Measurements from ENCODE around the gene PCDHB7. TPM values are rescaled to one million over a fixed set of nuclear protein-coding genes. Genes with fewer than 3 reads are reported as not detected.

The PCDHB7 gene
- not detected in 2 replicates for total RNA-seq

GRCh38 chr5:141172381-141173204 is at the start of gene PCDHB7:
PCDHB7 (plus strand) TSS chr5:141172644; CDS start chr5:141172836, 192 bp downstream.

GRCh38 chr5:141135030-141135717 is 37.3 kb upstream of the PCDHB7 start, which contains the start of gene PCDHB5:
PCDHB5 (plus strand) TSS chr5:141135206; CDS start chr5:141135435, 229 bp downstream.

GRCh38 chr5:141149812-141150211 is 22.6 kb upstream of the PCDHB7 start, which contains the start of gene PCDHB6:
PCDHB6 (plus strand) TSS chr5:141150057; CDS start chr5:141150258, 201 bp downstream.

GRCh38 chr5:141177577-141178191 is 5.2 kb downstream of the PCDHB7 start, which contains the start of gene PCDHB8:
PCDHB8 (plus strand) TSS chr5:141177790; CDS start chr5:141178035, 245 bp downstream.

GRCh38 chr5:141182248-141182647 is 9.8 kb downstream of the PCDHB7 start, which contains the start of gene PCDHB16:
PCDHB16 (plus strand) TSS chr5:141182387; CDS start chr5:141182560, 173 bp downstream.

GRCh38 chr5:141186897-141187512 is 14.6 kb downstream of the PCDHB7 start, which contains the start of gene PCDHB9:
PCDHB9 (plus strand) TSS chr5:141187161; CDS start chr5:141187319, 158 bp downstream.

GRCh38 chr5:141192110-141192725 is 19.8 kb downstream of the PCDHB7 start, which contains the start of gene PCDHB10:
PCDHB10 (plus strand) TSS chr5:141192353; CDS start chr5:141192553, 200 bp downstream.

GRCh38 chr5:141199359-141200235 is 27.2 kb downstream of the PCDHB7 start, which contains the start of gene PCDHB11:
PCDHB11 (plus strand) TSS chr5:141199627; CDS start chr5:141199775, 148 bp downstream.

GRCh38 chr5:141208478-141208877 is 36.0 kb downstream of the PCDHB7 start, which contains the start of gene PCDHB12:
PCDHB12 (plus strand) TSS chr5:141208719; CDS start chr5:141208908, 189 bp downstream.

GRCh38 chr5:141213656-141214339 is 41.4 kb downstream of the PCDHB7 start, which contains the start of gene PCDHB13:
PCDHB13 (plus strand) TSS chr5:141213919; CDS start chr5:141214124, 205 bp downstream.

GRCh38 chr5:141223112-141223783 is 50.8 kb downstream of the PCDHB7 start, which contains the start of gene PCDHB14:
PCDHB14 (plus strand) TSS chr5:141223343; CDS start chr5:141223506, 163 bp downstream.

Other genes starting within 250 kb of the PCDHB7 start
- 0.07 TPM in 1 of 2 replicates, not detected in the other for gene PCDHAC1, start 246.3 kb upstream of the PCDHB7 start, total RNA-seq
- 0.42 and 1.1 TPM in 2 replicates for gene PCDHAC2, start 206.2 kb upstream of the PCDHB7 start, total RNA-seq
- gene PCDHB1, start 121.3 kb upstream of the PCDHB7 start, total RNA-seq: not detected in 2 replicates
- gene PCDHB2, start 78.0 kb upstream of the PCDHB7 start, total RNA-seq: 0.14 TPM in 1 of 2 replicates, not detected in the other
- gene PCDHB3, start 72.2 kb upstream of the PCDHB7 start, total RNA-seq: 0.05 TPM in 1 of 2 replicates, not detected in the other
- not detected in 2 replicates for gene PCDHB4, start 50.8 kb upstream of the PCDHB7 start, total RNA-seq
- 0.63 TPM in 1 of 2 replicates, not detected in the other for gene PCDHB5, start 37.4 kb upstream of the PCDHB7 start, total RNA-seq
- 0.14 TPM in 1 of 2 replicates, not detected in the other for gene PCDHB6, start 22.6 kb upstream of the PCDHB7 start, total RNA-seq
- 0.07 TPM in 1 of 2 replicates, not detected in the other for gene PCDHB8, start 5.1 kb downstream of the PCDHB7 start, total RNA-seq
- gene PCDHB16, start 9.7 kb downstream of the PCDHB7 start, total RNA-seq: 0.07 and 0.14 TPM in 2 replicates
- 0.07 TPM in 1 of 2 replicates, not detected in the other for gene PCDHB9, start 14.5 kb downstream of the PCDHB7 start, total RNA-seq
- 0.05 and 0.21 TPM in 2 replicates for gene PCDHB10, start 19.7 kb downstream of the PCDHB7 start, total RNA-seq
- 0.09 TPM in 1 of 2 replicates, not detected in the other for gene PCDHB11, start 27.0 kb downstream of the PCDHB7 start, total RNA-seq
- gene PCDHB12, start 36.1 kb downstream of the PCDHB7 start, total RNA-seq: 0.05 and 0.07 TPM in 2 replicates
- 0.09 and 0.14 TPM in 2 replicates for gene PCDHB13, start 41.3 kb downstream of the PCDHB7 start, total RNA-seq
- 0.21 and 0.65 TPM in 2 replicates for gene PCDHB14, start 50.7 kb downstream of the PCDHB7 start, total RNA-seq
- 0.07 and 0.28 TPM in 2 replicates for gene PCDHB15, start 72.8 kb downstream of the PCDHB7 start, total RNA-seq
- gene SLC25A2, start 131.4 kb downstream of the PCDHB7 start, total RNA-seq: not detected in 2 replicates
- 28.8 and 30.0 TPM in 2 replicates for gene TAF7, start 148.1 kb downstream of the PCDHB7 start, total RNA-seq
- gene PCDHGA1, start 157.9 kb downstream of the PCDHB7 start, total RNA-seq: 0.28 TPM in 1 of 2 replicates, not detected in the other
- 0.42 and 0.79 TPM in 2 replicates for gene PCDHGA2, start 166.1 kb downstream of the PCDHB7 start, total RNA-seq
- 0.14 and 0.21 TPM in 2 replicates for gene PCDHGA3, start 171.2 kb downstream of the PCDHB7 start, total RNA-seq
- 0.07 TPM in 1 of 2 replicates, not detected in the other for gene PCDHGB1, start 177.5 kb downstream of the PCDHB7 start, total RNA-seq
- gene PCDHGA4, start 182.4 kb downstream of the PCDHB7 start, total RNA-seq: 0.23 and 0.63 TPM in 2 replicates
- 0.42 TPM in 1 of 2 replicates, not detected in the other for gene PCDHGB2, start 187.3 kb downstream of the PCDHB7 start, total RNA-seq
- 0.05 and 0.07 TPM in 2 replicates for gene PCDHGA5, start 191.5 kb downstream of the PCDHB7 start, total RNA-seq
- gene PCDHGB3, start 197.6 kb downstream of the PCDHB7 start, total RNA-seq: 0.35 and 0.46 TPM in 2 replicates
- gene PCDHGA6, start 201.2 kb downstream of the PCDHB7 start, total RNA-seq: 0.37 and 0.63 TPM in 2 replicates
- gene PCDHGA7, start 210.1 kb downstream of the PCDHB7 start, total RNA-seq: 0.92 and 1.2 TPM in 2 replicates
- 2.2 and 3.0 TPM in 2 replicates for gene PCDHGB4, start 215.1 kb downstream of the PCDHB7 start, total RNA-seq
- gene PCDHGA8, start 220.0 kb downstream of the PCDHB7 start, total RNA-seq: 0.35 and 0.51 TPM in 2 replicates
- gene PCDHGB5, start 225.3 kb downstream of the PCDHB7 start, total RNA-seq: 6.1 and 7.2 TPM in 2 replicates
- 1.2 and 1.8 TPM in 2 replicates for gene PCDHGA9, start 230.1 kb downstream of the PCDHB7 start, total RNA-seq
- gene PCDHGB6, start 235.4 kb downstream of the PCDHB7 start, total RNA-seq: 1.1 and 1.5 TPM in 2 replicates
- gene PCDHGA10, start 240.3 kb downstream of the PCDHB7 start, total RNA-seq: 4.7 and 6.2 TPM in 2 replicates
- gene PCDHGB7, start 245.0 kb downstream of the PCDHB7 start, total RNA-seq: 3.2 and 4.1 TPM in 2 replicates
- 3.3 and 5.2 TPM in 2 replicates for gene PCDHGA11, start 248.4 kb downstream of the PCDHB7 start, total RNA-seq